Ishikawa (cell line): Measurements from ENCODE around the gene SLC25A26.

Experiments used
- CEBPB ChIP-seq: IDR thresholded peaks from 2 replicates; pipeline ENCODE4 v1.6.1; 2012
- CREB1 ChIP-seq: IDR thresholded peaks from 2 replicates; pipeline ENCODE4 v1.6.1; 2012; ENCODE audit warnings: low read depth
- EGR1 ChIP-seq: IDR thresholded peaks from 2 replicates; pipeline ENCODE4 v1.6.1; 2012
- EP300 ChIP-seq: IDR thresholded peaks from 2 replicates; pipeline ENCODE4 v1.6.1; 2012; ENCODE audit warnings: borderline replicate concordance
- FOXM1 ChIP-seq: IDR thresholded peaks from 2 replicates; pipeline ENCODE4 v1.6.1; 2012; ENCODE audit warnings: low read depth, borderline replicate concordance
- MAX ChIP-seq: IDR thresholded peaks from 2 replicates; pipeline ENCODE4 v1.6.1; 2012
- NFIC ChIP-seq: IDR thresholded peaks from 2 replicates; pipeline ENCODE4 v1.6.1; 2012
- RAD21 ChIP-seq: IDR thresholded peaks from 2 replicates; pipeline ENCODE4 v1.6.1; 2012; ENCODE audit warnings: low read depth
- REST ChIP-seq: IDR thresholded peaks from 2 replicates; pipeline ENCODE4 v1.6.1; 2012; ENCODE audit warnings: low read depth, mild to moderate bottlenecking
- TAF1 ChIP-seq: IDR thresholded peaks from 2 replicates; pipeline ENCODE4 v1.6.1; 2012; ENCODE audit warnings: low read depth, mild to moderate bottlenecking
- TCF12 ChIP-seq: IDR thresholded peaks from 2 replicates; pipeline ENCODE4 v1.6.1; 2012; ENCODE audit warnings: low read depth
- TEAD4 ChIP-seq: IDR thresholded peaks from 2 replicates; pipeline ENCODE4 v1.6.1; 2012
- USF1 ChIP-seq: IDR thresholded peaks from 2 replicates; pipeline ENCODE4 v1.6.1; 2012
- YY1 ChIP-seq: IDR thresholded peaks from 2 replicates; pipeline ENCODE4 v1.6.1; 2012; ENCODE audit warnings: low read depth
- ZBTB7A ChIP-seq: IDR thresholded peaks from 2 replicates; pipeline ENCODE4 v1.6.1; 2012; ENCODE audit warnings: low read depth

SLC25A26 gene

GRCh38 chr3:66427352-66427751 lies 206.6 kb downstream of the SLC25A26 start:
- TF ChIP-seq MAX (no peak), RAD21 (no peak), NFIC (no peak), TAF1 (no peak)

- TF ChIP-seq EP300, result no peak
- TF ChIP-seq TEAD4, result no peak
- TF ChIP-seq NFIC, result no peak
- no peak for TF ChIP-seq EGR1
- no peak for TF ChIP-seq RAD21
- TF ChIP-seq ZBTB7A, result no peak
- no peak for TF ChIP-seq TAF1
- TF ChIP-seq MAX, result no peak
- no peak for TF ChIP-seq CREB1
- TF ChIP-seq FOXM1, result no peak
- TF ChIP-seq CEBPB, result no peak
- no peak for TF ChIP-seq YY1
- TF ChIP-seq USF1, result no peak
- TF ChIP-seq REST, result no peak
- TF ChIP-seq TCF12, result no peak
Measured at GRCh38 chr3:66427951-66428474, 207.2 kb downstream of the SLC25A26 start.
